Measurements from ENCODE around the gene PGAP3.
A peak's percentile ranks its signal among the peaks of the same experiment; 100 is the strongest.

PGAP3 gene

DNA sequence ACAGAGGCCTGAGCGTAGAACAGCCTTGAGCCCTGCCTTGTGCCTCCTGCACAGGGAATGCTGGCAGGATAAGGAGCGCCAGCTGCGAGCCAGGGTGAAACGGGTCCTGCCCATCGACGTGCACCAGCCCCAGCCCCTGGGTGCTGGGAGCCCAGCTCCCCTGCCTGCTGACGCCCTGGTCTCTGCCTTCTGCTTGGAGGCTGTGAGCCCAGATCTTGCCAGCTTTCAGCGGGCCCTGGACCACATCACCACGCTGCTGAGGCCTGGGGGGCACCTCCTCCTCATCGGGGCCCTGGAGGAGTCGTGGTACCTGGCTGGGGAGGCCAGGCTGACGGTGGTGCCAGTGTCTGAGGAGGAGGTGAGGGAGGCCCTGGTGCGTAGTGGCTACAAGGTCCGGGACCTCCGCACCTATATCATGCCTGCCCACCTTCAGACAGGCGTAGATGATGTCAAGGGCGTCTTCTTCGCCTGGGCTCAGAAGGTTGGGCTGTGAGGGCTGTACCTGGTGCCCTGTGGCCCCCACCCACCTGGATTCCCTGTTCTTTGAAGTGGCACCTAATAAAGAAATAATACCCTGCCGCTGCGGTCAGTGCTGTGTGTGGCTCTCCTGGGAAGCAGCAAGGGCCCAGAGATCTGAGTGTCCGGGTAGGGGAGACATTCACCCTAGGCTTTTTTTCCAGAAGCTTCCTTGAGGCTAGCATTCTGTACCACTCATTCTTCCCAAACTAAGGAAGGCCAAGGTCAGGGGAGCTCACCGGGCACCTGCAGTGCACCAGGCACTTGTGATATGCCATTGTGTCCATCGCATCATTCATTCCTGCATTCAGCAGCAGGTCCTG, 17.7 kb downstream of the PGAP3 start:
- DNase-seq = no peak

- DNase-seq = peak; percentile 64
Measured at GRCh38 chr17:39667945-39668924, 19.6 kb downstream of the PGAP3 start, which contains the start of gene PNMT. Gene PNMT, plus strand, starts transcription at chr17:39668453. Its CDS starts 23 bp downstream, at chr17:39668476.

GRCh38 chr17:39667262-39667944, 20.5 kb downstream of the PGAP3 start:
- no peak for DNase-seq

- no peak for DNase-seq
Measured at GRCh38 chr17:39666601-39667261, 21.1 kb downstream of the PGAP3 start.

GRCh38 chr17:39666231-39666600, 21.6 kb downstream of the PGAP3 start:
- no peak for DNase-seq

- DNase-seq = no peak
Measured at GRCh38 chr17:39665642-39666224, 22.1 kb downstream of the PGAP3 start.

- no peak for DNase-seq
Measured at GRCh38 chr17:39664581-39665561, 23.0 kb downstream of the PGAP3 start, which contains the start of gene TCAP. Gene TCAP, plus strand, starts transcription at chr17:39665349. Its CDS starts 11 bp downstream, at chr17:39665360.

DNA sequence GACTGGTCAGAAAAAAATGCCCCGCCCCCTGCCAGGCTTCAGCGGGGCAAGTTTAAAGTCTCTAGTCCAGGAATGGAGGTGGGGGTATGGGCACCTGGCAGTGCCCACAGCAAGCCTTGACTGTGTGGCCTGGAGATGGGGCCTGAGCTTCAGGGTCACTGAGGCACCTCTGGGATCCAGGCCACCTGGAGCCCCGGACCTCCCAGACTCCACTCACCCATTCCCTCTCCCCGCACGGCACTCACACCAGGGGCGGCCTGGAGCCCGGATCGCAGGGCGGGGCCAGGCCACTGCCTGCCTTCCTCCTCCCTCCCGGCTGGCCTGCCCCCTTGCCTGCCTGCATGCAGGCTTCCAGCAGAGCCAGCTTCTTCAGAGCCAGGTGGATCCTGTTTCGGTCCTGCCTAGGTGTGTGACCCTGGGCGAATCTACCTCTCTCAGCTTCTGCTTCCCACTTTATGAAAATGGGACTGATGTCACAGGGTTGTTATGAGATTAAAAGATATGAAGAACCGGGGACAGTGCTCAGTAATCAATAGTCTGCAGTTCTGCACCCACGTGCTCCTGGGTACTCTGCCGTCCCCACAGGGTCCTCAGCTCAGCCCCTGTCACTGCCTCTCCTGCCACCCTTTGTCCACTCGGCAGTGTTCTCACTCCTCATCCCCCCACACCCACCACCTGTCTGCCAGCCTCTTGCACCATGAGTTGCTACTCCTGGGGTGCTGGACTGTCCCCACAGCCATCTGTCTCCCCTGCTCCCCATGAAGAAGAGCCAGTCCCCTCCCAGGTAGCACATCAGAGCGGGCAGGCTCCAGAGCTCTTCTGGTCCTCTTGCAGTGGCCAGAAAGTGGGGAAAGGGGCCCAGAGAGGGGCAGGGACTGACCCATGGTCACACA, 23.9 kb downstream of the PGAP3 start:
- DNase-seq = no peak

DNA sequence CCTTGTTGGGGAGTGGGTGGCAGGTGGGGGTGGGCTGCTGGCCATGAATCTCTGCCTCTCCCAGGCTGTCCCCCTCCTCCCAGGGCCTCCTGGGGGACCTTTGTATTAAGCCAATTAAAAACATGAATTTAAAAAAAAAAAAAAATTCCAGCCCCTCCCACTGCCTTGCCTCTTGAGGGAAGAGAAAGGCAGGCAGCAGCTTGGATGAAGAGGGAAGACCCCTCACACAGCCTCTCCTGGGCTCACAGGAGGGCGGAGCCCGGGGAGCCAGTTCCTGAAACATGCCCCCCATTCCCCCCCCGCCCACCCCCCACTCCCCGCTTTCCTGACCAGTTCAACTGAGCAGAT, 24.5 kb downstream of the PGAP3 start:
- DNase-seq = no peak

DNA sequence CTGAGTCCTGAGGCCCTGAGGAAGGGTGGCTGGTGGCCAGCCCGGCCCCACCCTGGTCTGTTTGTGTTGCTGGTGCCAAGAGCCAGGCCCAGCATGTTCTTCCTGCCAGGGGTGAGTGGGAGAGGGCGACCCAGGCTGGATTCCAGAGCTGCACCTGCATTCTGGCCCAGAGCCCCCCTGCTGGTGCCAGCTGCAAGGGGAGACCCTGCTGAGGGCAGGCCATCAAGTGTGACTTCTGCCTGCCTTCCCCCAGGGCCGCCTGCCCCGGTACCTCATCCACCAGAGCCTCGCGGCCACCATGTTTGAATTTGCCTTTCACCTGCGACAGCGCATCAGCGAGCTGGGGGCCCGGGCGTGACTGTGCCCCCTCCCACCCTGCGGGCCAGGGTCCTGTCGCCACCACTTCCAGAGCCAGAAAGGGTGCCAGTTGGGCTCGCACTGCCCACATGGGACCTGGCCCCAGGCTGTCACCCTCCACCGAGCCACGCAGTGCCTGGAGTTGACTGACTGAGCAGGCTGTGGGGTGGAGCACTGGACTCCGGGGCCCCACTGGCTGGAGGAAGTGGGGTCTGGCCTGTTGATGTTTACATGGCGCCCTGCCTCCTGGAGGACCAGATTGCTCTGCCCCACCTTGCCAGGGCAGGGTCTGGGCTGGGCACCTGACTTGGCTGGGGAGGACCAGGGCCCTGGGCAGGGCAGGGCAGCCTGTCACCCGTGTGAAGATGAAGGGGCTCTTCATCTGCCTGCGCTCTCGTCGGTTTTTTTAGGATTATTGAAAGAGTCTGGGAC, 25.1 kb downstream of the PGAP3 start:
- no peak for DNase-seq

DNA sequence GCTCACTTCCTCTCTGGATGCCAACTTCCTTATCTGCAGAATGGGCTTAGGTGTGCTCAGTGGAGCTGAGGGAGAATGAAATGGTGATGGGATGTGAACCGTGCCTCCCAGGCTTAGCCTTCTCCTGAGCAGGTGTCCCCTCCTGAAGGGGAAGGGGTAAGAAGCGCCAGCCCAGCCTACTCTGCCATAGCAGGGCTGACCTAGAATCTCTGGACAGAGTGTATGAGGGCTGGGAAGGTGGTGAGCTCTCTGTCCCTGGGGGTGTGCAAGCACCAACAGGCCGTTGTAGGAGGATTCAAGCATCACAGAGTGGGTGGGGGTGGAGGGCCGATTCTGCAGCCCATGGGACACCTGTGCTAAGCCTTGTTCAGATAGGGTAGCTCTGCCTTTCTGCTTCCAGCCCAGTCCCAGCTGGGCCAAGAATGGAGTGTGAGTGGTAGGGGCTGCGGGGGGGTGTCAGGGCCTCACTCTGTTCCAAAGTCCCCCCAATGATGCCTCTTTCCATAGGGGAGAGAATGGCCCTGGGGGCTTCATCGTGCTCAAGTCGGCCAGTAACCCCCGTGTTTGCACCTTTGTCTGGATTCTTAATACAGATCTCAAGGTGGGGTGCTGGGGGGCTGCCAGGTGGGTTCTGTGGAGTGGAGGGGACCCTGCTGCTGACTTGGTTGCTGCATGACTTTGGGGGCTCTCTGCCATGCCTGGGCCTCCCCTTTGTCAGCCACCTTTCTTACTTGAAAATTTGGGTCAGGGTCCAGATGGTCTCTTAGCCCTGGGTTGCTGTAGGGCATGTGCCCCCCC, 25.9 kb downstream of the PGAP3 start:
- DNase-seq = no peak

DNA sequence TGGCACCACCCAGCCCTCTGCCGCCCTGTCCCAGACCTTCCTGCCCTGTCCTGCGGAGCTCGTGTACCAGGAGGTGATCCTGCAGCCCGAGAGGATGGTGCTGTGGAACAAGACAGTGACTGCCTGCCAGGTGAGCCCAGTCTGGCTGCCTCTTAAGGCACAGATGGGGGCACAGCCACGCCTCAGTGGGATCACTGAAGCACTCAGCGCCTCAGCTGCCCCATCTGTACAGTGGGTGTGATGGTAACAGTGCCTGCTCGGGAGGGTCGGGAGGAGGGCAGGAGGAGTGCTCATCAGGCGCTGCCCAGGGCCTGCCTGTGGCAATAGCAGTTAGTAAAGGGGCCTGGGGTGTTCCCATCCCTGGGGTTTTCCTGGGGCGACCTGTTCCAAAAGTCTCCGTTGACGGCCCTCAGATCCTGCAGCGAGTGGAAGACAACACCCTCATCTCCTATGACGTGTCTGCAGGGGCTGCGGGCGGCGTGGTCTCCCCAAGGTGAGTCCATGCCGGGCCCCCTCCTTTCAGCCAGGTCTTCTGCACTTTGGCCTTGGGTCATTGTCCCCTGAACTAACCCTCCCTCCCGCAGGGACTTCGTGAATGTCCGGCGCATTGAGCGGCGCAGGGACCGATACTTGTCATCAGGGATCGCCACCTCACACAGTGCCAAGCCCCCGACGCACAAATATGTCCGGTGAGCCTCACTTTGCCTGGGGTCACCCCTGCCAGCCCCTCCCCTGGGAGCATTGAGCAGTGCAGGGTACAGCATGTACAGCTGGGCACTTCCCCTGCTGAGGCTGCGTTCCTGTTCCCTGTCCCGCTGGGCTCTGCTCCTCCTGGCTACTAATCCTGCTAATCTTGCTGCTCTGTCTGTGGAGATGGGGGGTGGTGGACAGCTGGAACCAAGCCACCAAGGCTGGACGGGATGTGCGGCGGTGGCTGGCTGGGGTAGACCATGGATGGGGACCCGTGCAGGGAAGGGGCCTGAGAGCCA, 27.2 kb downstream of the PGAP3 start:
- DNase-seq = no peak

DNA sequence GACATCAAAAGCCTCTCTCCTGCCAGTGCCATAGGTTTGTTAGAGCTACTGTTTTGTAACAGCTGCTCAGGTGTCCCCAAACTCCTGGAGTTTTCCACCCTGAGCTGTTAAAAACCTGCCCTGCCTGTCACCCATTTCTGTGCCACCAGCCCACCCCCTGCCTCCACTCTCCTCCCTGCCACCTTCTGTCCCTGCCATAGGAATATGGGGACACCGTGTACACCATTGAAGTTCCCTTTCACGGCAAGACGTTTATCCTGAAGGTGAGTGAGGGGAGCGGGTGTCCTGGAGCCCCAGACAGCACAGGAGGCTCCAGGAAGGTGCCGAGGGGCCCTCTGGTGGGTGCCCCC, 27.9 kb downstream of the PGAP3 start:
- DNase-seq = no peak

DNA sequence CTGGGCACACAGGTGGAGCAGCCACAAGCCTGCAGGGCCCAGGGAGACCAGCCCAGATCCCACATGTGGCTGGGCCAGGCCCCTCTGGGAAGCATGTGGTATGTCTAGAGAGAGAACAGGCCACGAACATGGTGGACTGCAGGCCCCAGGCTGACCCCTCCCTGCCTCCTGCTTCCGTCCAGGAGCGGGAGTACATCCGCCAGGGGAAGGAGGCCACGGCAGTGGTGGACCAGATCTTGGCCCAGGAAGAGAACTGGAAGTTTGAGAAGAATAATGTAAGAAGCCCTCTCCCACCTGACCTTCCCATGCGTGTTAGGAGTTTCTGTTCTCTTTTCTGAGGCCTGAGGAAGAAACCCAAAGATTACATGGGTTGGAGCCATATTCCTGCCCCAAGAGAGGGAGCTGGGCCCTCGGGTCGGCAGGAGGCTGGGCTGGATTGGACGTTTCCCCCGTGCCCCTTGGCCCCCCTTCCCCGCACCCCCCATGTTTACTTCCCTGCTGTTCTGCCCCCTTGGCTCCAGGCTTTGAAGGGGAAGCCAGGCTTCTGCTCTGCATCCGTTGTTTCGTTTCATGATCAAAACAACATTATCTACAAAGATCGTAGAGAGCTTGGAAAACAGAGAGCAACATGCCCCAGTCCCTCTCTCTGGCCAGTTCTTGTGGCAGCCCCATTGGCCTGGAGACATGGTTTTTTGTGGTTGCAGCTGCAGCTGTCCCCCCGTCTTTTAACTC, 28.4 kb downstream of the PGAP3 start:
- DNase-seq = no peak

GRCh38 chr17:39658760-39659159, 29.1 kb downstream of the PGAP3 start:
- no peak for DNase-seq

GRCh38 chr17:39658346-39658745, 29.5 kb downstream of the PGAP3 start:
- no peak for DNase-seq
